ENCODE data around the gene CXCR6.

CXCR6 gene

DNA sequence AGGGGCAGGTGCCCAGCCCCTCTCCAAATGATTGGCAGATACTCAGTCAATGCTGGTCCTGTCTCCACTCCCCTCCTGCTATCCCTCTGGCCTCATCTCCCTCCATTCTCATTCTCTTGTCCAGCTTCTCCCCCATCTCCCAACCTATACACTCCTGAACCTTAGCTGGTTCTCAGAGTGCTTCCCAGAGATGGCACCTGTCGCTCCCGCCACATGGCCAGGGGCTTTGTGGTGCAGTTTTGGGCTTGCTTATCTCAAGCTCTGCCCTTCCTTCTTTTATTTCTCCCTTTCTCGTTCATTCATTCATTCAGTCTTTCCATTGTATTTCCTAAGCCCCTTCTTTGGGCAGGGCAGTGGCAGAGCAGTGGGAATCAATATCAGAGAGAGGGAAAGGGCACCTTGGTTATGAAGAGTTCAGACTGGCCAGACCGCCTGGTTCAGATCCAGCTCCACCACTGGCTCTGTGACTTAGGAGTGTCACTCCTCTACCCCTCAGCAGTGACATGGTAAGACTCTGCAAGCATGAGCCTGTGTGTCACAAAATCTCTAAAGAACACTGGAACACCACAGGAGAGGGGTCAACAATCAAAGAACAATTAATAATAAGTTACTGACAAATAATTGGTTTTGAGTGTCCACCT lies 20.2 kb upstream of the CXCR6 start:
- DNase-seq, result no peak

DNA sequence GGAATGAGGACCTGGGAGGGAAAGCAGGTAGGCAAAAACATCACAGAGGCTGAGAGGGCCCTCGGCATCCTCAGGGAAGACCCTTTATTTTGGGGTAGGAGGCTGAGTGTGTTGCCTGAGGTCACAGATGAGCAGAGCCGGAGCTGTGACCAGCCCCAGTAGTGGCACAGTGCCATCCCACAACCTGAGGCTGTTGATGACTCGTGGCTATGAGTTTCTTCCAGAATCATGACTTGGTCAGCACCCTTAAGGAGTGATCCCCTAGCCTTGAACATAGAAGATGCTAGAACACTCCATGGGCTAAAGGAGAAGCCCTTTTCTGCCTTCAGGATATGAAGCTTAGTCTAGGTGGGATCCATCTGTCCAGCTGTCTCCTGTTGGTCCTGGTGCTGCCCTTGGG lies 19.5 kb upstream of the CXCR6 start:
- DNase-seq, result no peak

DNA sequence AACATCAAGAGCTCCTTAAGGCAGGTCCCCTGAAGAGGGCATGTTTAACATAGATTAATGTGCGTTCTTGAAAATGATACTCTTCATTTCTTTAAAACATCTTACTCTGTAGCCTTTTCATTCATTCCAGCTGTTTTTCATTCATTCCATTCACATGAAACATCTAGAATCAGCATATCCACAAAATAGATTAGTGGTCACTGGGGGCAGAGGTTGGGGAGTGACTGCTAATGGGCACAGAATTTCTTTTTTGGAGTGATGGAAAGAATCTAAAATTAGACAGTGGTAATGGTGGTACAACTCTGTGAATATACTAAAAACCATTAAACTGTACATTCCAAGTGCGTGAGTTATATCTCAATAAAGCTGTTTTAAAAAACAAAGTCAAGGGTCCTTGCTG lies 15.4 kb upstream of the CXCR6 start:
- no peak for DNase-seq

DNA sequence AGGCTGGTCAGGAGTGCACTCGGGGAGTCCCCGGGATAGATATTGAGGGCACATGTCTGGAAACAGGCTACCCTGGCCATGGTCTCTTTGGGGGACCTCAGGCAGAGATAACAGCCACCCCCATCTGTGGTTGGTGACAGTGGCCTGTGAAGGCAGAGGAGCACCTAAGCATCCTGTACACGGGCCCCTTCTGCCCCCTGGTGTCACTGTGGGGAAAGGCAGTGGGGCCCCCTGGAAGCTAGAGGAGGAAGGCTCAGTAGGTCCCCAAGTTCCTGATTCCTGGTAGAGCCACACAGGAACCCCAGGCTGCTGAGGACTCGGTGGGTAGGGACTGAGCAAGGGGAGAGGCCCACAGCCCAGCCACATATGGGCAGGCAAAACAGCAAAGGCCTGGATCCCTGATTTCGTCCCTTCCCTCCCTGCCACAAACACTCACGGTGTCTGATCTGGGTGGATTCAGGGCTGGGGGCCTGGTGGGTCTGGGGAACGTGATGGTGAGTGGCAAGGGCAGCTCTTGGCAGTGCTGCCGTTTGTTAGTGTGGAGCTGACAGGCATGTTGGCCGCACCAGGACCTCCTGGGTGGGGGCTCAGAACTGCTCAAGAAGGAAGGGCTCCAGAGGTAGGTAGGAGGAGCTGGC lies 14.1 kb upstream of the CXCR6 start:
- DNase-seq, result no peak

DNA sequence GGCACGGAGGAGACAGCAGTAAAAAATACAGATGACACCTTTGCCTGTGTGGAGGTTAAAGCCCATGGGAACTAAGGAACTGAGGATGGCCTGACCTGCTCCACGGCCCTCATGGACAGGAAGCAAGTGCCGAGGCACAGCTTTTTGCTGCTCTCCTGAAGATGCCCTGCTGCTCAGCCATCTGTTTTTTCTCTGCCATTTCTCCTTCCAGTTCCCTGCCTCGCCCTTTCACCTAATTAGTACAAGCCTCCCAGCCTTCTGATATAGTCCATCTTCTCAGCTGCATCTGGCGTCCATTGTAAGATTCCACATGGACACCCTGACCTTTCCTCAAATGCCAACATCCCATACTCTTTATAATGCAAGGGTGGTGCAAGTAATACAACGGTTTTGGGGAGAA lies 11.8 kb upstream of the CXCR6 start:
- peak; percentile 30 for DNase-seq

DNA sequence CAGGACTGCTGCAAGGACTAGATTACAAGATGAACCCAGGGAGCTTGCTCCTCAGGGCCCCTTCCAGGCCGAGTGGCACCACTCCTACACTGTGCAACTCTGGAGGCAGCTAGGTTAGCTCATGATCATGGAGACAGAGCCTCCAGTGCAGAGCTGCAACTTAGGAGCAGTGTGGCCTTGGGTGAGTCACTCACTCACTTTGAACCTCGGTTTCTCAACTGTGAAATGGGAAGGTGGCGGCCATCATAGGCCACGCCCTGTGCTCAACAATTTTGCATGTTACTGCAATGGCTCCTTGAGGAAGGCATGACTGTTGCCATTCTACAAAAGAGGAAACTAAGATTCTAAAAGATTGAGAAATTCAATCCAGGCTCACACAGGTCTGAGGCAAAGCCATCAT lies 11.2 kb upstream of the CXCR6 start:
- DNase-seq, result no peak

DNA sequence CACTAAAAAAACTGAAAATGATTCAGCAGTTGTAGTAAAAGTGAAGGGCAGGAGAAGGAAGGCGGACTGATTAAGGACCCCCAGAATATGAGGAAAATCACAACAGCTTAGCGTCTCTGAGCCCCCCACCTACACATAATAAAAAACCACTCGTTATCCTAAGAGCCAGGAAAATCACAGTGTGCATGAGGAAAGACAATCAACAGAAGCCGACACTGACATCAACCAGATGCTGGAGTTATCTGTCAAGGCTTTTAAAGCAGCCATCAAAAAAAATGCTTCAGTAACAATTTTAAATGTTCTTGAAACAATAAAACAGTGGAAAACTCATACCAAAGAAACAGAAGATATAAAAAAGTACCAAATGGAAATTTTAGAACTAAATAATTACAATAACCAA lies 9.7 kb upstream of the CXCR6 start:
- no peak for DNase-seq

DNA sequence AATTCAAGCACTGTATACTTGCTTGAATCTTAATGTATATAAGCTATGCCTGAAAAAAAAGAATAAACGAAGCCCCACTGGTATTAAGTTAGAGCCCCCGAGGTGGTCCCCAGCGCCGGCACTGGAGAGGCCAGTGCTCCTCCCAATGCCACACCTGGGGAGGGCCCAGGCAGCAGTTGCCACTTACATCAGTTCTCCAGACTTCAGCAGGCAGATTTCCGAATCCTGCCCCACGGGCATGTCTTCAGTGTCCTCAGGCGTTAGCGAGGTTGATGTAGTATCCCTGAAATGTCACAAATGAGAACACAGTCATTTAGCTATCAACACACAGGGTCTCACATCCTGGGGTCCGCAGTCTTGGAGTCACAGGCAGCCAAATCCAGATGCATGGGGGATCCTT lies 7.0 kb upstream of the CXCR6 start:
- DNase-seq, result no peak

DNA sequence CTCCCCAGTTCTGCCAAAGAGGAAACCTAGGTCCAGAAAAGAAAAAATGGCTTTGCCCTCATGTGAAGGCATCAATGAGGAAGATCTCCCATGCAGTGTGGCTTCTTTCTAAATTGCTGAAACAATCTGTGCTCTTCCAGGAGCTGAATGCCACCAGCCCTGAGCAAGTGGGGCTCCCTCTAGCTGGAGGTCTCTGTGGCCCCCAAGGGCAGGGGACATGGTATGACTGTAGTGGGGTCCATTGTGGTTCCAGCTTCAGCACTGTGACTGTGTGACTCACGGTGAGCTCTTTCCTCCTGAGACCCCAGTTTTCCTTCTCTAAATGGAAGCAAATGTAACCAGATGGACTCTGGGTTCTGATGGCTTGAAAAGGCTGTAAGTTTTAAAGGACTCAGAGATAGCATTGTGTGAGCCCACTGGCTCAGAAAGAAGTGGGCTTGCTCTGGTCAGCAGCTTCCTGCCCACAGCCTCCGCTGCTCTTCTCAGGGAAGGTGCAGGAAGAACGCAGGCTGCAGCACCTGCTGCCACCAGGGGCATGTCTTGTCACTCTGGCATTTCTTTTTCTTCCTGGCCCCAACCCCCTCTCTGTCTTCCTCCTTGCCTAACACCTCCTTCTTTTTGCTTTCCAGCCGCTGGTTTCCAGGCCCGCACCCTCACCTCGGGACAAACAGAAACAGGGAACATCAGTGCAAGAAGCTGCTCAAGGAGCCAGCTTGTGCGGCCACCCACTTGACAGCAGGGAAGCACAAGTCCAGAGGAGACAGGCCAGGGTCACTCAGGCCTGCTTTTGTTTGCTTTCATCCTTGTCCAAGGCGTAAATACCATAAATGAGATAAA lies 5.8 kb upstream of the CXCR6 start:
- DNase-seq, result no peak

DNA sequence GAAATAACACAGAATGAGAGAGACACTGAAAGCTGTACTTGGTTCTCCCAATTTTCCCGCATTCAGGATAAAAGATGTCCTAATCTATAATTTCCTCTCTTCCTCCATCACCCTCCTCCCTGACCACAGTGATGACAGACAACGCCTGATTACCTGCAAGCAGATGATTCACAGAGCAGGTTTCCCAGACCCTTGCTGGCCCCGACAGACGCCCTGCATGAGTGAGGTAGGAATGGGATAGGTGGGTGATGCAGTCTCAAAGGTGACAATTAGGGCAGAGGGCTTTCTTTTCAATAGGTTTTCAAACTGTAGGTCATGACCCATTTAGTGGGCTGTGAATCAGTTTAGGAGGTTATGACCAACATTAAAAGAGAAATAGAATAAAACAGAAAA lies 5.2 kb upstream of the CXCR6 start:
- DNase-seq, result no peak

DNA sequence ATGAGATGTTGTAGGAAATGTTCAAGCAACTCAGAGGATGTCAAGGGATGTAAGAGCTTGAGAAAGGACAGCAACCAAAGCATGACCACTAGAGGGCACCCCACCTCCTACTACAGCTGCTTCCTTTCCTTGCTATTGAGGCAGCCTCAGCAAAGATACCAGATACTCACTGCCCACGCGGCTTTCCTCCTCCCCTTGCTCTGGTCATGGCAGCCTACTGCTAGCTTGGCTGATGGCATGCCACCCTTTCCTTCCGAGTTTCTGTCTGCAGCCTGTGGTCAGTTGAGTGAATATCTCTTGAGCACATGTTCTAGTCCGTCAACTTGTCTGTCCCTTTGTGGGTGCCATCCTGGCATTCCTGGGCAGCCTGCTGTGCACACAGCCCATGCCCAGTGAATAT lies 4.4 kb upstream of the CXCR6 start:
- DNase-seq, result peak; percentile 56

DNA sequence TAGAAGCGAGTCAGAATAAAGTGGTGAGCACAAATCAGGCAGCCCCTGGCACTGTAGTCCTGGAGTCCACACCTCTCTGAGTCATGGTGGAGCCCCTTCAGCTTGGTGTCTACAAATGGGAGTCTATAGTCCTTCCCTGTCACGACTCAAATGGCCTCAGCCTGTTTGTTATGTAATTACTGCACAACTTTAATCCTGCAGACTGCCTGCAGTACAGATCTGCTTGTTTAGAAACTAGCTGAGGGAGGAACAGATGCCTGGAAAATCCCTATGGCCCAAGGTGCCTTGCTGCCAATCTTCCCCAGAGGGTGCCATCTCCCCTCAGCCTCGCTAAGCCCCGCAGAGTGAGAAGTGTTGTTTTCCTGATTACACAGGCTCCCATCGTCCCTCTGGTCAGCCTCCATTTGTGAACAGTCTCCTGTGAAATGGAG lies 3.9 kb upstream of the CXCR6 start:
- peak; percentile 74 for DNase-seq

DNA sequence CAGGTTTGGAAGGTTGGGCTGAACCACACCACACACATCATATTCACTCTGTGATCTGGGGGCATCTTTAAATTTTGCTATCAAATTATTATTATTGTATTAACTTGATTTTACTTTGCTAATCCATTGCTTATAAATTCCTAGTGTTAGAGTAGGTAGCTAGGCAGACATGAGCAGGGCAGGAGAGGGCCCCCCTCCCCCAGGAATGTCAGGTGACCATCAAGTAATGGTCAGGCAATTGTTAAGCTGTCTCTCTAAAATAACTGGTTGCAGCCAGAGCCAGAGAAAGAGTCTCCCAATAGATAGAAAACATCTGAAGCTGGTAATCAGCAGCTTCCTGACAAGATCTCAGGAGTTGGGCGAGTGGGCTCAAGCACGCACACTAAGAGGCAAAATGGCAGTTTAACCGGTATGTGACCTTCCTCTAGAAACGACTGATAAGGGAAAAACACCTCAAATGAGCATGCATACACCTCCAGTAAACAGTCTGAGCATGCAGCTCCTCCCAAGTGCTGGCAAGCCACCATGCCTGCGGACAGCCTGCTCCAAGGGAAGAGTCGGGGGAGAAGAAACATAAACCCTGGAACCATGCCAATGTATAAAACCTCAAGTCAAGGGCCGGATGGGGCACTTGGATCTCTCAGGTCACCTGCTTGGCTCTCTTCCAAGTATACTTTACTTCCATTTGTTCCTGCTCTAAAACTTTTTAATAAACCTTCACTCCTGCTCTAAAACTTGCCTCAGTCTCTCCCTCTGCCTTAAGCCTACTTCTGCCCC lies 3.1 kb upstream of the CXCR6 start:
- DNase-seq, result no peak

DNA sequence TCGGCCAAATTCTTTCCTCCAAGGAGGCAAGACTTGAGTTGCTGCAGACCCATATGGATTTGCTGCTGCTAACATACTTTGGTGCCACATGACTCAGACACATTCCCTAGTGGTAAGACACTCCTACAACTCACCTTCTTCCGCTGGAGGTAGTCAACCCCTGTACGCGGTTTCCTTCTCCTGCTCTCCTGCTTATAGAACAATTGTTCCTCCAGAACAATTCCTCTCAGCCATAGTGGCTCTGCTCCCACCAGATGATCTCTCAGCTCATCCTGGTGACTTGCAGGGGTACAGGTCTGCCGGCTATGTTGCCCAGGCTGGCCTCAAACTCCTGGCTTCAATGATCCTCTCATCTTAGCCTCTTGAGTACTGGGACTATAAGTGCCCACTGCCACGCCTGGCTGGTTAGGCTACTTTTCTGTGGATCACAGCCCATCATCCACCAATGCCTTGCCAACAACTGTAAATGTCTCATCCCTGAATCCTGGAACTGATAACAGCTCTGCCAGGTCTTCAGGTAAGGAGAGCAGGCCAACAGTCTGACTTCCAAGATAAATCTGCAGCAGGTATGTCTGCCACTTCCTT lies 2.4 kb upstream of the CXCR6 start:
- no peak for DNase-seq

DNA sequence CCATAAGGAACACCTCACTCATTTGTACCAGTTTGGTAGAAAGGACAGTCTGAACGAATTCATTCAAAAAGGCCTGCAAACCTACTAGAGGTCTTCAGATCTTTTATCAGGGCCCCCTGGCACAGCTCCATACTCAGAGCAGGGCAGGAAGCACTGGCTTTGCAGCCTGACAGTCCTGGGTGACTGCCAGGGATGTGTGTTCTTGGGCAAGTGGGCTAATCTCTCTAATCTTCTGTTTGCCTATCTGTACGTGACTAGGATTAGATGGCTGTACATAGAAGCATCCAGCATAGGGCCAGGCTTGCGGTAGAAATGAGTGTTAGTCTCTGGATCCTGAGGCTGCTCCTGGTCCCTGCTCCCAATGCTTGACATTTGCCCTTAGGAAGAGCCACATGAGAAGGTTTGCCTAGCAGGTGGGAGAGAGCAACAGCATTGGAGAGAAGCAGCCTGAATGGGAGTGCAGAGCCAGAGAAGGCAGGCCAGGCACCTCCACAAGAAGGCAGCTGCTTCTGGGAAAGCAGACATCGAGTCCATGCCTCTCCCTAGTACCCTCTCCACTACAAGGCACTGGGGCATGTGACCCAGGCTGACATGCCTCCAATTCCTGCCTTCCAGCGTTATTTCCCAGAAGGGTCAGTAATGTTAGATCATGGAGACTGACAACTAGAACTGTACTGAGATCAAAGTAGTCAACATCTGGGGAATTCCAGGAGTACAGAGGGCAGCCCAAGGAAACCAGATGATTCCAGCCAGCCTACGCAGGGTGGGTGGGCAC lies 1.0 kb upstream of the CXCR6 start:
- DNase-seq, result no peak

DNA sequence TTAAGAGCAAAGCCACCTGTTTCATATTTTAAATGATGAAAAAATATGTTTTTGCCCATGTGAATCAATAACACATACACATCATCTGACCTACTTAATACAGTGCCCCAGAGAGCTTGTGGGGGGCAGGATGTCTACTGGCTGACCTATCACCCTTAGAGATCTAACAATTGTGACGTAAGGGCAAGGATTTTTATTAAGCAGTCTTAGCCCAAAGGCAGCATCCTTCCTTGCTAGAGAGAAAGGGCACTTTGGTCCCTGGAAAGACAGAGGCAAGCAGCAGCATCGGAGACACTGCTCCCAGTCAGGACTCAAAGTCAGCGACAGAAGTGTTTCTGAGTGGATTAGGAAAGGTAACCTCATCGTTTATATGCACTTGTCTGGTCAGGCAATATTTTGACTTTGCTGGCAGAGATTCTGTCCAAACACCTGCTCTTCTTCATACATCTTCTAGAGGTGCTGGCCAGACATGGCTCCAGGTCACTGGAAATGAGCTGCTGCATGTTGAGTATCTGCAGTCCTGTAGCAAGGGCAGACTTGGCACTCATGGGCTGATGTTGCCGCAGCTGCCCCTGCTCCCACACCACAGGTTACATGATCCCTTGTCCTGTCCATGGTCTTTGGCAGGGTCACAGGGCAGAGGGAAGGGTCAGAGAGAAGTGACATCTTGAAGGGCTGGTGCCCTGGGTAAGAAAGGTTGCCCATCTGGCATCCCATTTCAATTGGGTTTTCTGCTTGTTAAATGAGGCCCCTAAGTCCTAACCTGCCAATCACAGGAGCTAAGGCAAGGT lies 1.8 kb downstream of the CXCR6 start:
- no peak for DNase-seq

DNA sequence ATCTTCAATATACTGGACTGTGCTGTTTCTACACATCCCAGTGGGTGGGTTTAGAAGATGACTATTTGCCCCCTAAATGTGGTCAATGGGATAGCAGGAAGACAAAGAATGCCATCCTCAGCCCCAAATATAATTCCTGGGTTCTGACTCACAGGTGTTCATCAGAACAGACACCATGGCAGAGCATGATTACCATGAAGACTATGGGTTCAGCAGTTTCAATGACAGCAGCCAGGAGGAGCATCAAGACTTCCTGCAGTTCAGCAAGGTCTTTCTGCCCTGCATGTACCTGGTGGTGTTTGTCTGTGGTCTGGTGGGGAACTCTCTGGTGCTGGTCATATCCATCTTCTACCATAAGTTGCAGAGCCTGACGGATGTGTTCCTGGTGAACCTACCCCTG lies 3.0 kb downstream of the CXCR6 start:
- no peak for DNase-seq

DNA sequence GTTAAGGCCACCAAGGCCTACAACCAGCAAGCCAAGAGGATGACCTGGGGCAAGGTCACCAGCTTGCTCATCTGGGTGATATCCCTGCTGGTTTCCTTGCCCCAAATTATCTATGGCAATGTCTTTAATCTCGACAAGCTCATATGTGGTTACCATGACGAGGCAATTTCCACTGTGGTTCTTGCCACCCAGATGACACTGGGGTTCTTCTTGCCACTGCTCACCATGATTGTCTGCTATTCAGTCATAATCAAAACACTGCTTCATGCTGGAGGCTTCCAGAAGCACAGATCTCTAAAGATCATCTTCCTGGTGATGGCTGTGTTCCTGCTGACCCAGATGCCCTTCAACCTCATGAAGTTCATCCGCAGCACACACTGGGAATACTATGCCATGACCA lies 3.6 kb downstream of the CXCR6 start:
- no peak for DNase-seq

DNA sequence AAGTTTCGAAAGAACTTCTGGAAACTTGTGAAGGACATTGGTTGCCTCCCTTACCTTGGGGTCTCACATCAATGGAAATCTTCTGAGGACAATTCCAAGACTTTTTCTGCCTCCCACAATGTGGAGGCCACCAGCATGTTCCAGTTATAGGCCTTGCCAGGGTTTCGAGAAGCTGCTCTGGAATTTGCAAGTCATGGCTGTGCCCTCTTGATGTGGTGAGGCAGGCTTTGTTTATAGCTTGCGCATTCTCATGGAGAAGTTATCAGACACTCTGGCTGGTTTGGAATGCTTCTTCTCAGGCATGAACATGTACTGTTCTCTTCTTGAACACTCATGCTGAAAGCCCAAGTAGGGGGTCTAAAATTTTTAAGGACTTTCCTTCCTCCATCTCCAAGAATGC lies 4.1 kb downstream of the CXCR6 start:
- DNase-seq, result no peak

DNA sequence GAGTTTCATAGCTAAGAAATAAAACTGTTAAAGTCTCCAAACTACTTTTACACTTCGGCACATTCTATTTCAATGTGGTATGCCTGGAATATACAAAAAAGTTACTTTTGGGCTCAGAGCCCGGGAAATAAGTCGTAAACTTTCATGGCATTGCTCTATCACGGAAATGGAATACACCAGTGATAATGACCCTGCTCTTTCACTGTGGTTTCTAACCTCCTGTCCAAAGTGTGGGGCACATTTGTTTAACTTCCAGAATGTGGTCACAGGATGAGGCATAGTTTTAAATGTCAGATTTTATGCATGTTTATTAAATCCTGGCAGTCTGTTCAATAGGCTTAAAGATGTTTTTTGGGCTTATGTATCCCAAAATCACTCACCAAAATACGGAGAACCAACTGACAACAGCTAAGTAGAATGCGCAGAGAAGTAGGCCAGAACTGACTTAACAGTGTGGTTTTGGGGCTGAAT lies 5.1 kb downstream of the CXCR6 start:
- DNase-seq, result no peak

DNA sequence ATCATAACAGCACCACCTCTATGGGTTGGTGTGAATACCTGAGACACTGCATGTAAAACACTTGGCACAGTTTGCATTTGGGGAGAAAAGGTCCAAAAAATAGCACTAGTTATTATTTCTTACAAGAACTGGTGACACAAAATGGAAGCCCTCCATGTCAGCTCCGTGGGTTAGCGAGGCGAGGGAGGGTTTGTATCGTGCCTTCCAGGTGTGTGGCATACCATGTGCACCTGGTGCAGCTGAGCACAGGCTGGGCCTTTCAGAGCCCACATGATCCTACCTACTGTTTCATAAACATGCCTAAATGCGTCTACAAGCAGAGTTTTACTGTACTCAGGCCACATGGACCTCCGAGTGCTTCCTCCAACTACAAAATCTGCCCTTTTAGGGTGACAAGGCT lies 5.6 kb downstream of the CXCR6 start:
- no peak for DNase-seq

Data from NCI-H524 treated with DMSO at 0.1 percent for 48 hours (cell line).